GM23338 (cell line): ENCODE measurements around the gene NSMCE1. TPM values are rescaled to one million over a fixed set of nuclear protein-coding genes. Genes with fewer than 3 reads are reported as not detected.

Experiments used
- ATAC-seq: fragments of 200-7000 bp; cut with Tn5 transposase; 3 replicates; pipeline ENCODE4 v1.9.1; 2020
- DNase-seq: peaks from one replicate; pipeline ENCODE4 v3.0.0-alpha.2; 2015; ENCODE audit warnings: low spot score
- H2AFZ ChIP-seq: fragments of 200-600 bp; sonication (generic); 2 replicates; pipeline ENCODE4 v1.8.0; 2016; ENCODE audit warnings: antibody characterized with exemption, mild to moderate bottlenecking, moderate library complexity
- H3F3A ChIP-seq: fragments of 200-600 bp; sonication (generic); replicated peaks from 2 replicates; pipeline ENCODE4 v1.8.0; 2017; ENCODE audit warnings: antibody characterized with exemption, mixed run types, low read depth
- H3K27ac ChIP-seq: fragments of 200-600 bp; sonication (generic); 2 replicates; pipeline ENCODE4 v1.6.1; 2016; ENCODE audit warnings: low read depth
- H3K27me3 ChIP-seq: fragments of 200-600 bp; sonication (generic); 2 replicates; pipeline ENCODE4 v1.8.0; 2016; ENCODE audit warnings: mild to moderate bottlenecking, mixed run types, moderate library complexity; ENCODE audit not compliant: insufficient read depth
- H3K36me3 ChIP-seq: fragments of 200-600 bp; sonication (generic); 2 replicates; pipeline ENCODE4 v1.8.0; 2016; ENCODE audit warnings: mild to moderate bottlenecking; ENCODE audit not compliant: insufficient read depth
- H3K4me1 ChIP-seq: fragments of 200-600 bp; sonication (generic); 2 replicates; pipeline ENCODE4 v1.8.0; 2016; ENCODE audit warnings: mild to moderate bottlenecking, moderate library complexity; ENCODE audit not compliant: insufficient read depth
- H3K4me2 ChIP-seq: fragments of 200-600 bp; sonication (generic); 2 replicates; pipeline ENCODE4 v1.7.1; 2017; ENCODE audit warnings: mixed run types
- H3K4me3 ChIP-seq: fragments of 200-600 bp; sonication (generic); 2 replicates; pipeline ENCODE4 v1.6.1; 2016; ENCODE audit warnings: mixed run types
- H3K79me2 ChIP-seq: fragments of 200-600 bp; sonication (generic); replicated peaks from 2 replicates; pipeline ENCODE4 v1.8.0; 2017; ENCODE audit warnings: mild to moderate bottlenecking; ENCODE audit not compliant: insufficient read depth
- H3K9me2 ChIP-seq: fragments of 200-600 bp; sonication (generic); 2 replicates; pipeline ENCODE4 v1.8.0; 2017; ENCODE audit not compliant: insufficient read depth
- H4K20me1 ChIP-seq: fragments of 200-600 bp; sonication (generic); replicated peaks from 2 replicates; pipeline ENCODE4 v1.8.0; 2017; ENCODE audit warnings: mild to moderate bottlenecking; ENCODE audit not compliant: insufficient read depth
- H3K27ac Mint-ChIP-seq: 2 replicates; pipeline ENCODE4 v1.8.0; 2020; ENCODE audit warnings: inconsistent platforms, mild to moderate bottlenecking, moderate library complexity, mixed read lengths
- H3K27me3 Mint-ChIP-seq: 3 replicates; pipeline ENCODE4 v1.8.0; 2022; ENCODE audit warnings: low read depth, mild to moderate bottlenecking, moderate library complexity, mixed read lengths, inconsistent platforms; ENCODE audit not compliant: insufficient read depth, poor library complexity
- H3K36me3 Mint-ChIP-seq: 3 replicates; pipeline ENCODE4 v1.8.0; 2021; ENCODE audit warnings: low read depth, mild to moderate bottlenecking, inconsistent platforms, moderate library complexity, mixed read lengths
- H3K4me1 Mint-ChIP-seq: 3 replicates; pipeline ENCODE4 v1.8.0; 2020; ENCODE audit warnings: mild to moderate bottlenecking, inconsistent platforms, mixed read lengths
- H3K4me3 Mint-ChIP-seq: 3 replicates; pipeline ENCODE4 v1.8.0; 2021; ENCODE audit warnings: moderate library complexity, mild to moderate bottlenecking, inconsistent platforms, mixed read lengths
- H3K9me3 Mint-ChIP-seq: 3 replicates; pipeline ENCODE4 v1.8.0; 2020; ENCODE audit warnings: moderate library complexity, mild to moderate bottlenecking, inconsistent platforms, mixed read lengths
- CREB1 ChIP-seq: fragments of 250-450 bp; sonication (Bioruptor Pico); IDR thresholded peaks from 2 replicates; pipeline ENCODE4 v1.5.0; 2020; ENCODE audit warnings: low read depth, mild to moderate bottlenecking, moderate library complexity
- ETS1 ChIP-seq: IDR thresholded peaks from 2 replicates; pipeline ENCODE4 v1.6.1; 2016; ENCODE audit warnings: antibody characterized with exemption
- EZH2 ChIP-seq: fragments of 200-600 bp; sonication (generic); IDR thresholded peaks from one replicate; pipeline ENCODE4 v1.8.0; 2017; ENCODE audit warnings: antibody characterized with exemption, mild to moderate bottlenecking, low read depth; ENCODE audit not compliant: unreplicated experiment
- EZH2phosphoT487 ChIP-seq: fragments of 200-600 bp; sonication (generic); IDR thresholded peaks from one replicate; pipeline ENCODE4 v1.8.1; 2018; ENCODE audit warnings: antibody characterized with exemption; ENCODE audit not compliant: unreplicated experiment
- JUNB ChIP-seq: IDR thresholded peaks from one replicate; pipeline ENCODE4 v1.6.1; 2016; ENCODE audit warnings: antibody characterized with exemption; ENCODE audit not compliant: unreplicated experiment
- NANOG ChIP-seq: IDR thresholded peaks from 2 replicates; pipeline ENCODE4 v1.6.1; 2016; ENCODE audit warnings: antibody characterized with exemption, borderline replicate concordance
- POLR2AphosphoS5 ChIP-seq: IDR thresholded peaks from 2 replicates; pipeline ENCODE4 v1.6.1; 2016; ENCODE audit warnings: antibody characterized with exemption, low read depth
- STAT1 ChIP-seq: IDR thresholded peaks from one replicate; pipeline ENCODE4 v1.6.1; 2016; ENCODE audit warnings: antibody characterized with exemption; ENCODE audit not compliant: unreplicated experiment
- ZNF114 ChIP-seq: fragments of 250-450 bp; sonication (Bioruptor Pico); IDR thresholded peaks from 2 replicates; pipeline ENCODE4 v1.5.0; 2020; ENCODE audit warnings: mild to moderate bottlenecking, moderate library complexity
- ZNF331 ChIP-seq: fragments of 250-450 bp; sonication (Bioruptor Pico); IDR thresholded peaks from 2 replicates; pipeline ENCODE4 v1.5.0; 2020; ENCODE audit warnings: low read depth, mild to moderate bottlenecking, moderate library complexity
- ZNF462 ChIP-seq: fragments of 250-450 bp; sonication (Bioruptor Pico); IDR thresholded peaks from 2 replicates; pipeline ENCODE4 v1.5.0; 2020; ENCODE audit warnings: mild to moderate bottlenecking, moderate library complexity
- polyA plus RNA-seq: library from polyadenylated mRNA; unstranded; fragments of >200 nt; fragmentation: Nextera tagmentation; extraction: Ambion mirVana; gene quantifications from 2 replicates; pipeline ENCODE4 v1.2.1, GENCODE V29; 2016
- total RNA-seq: library from RNA; depleted of rRNA; stranded (reverse); fragments of >200 nt; shearing (Covaris generic); gene quantifications from 2 replicates; pipeline ENCODE4 v1.2.3, GENCODE V29; 2014
- TF ChIP-seq, protein P1 (sequence below): IDR thresholded peaks from one replicate; pipeline ENCODE4 v1.6.1; 2018; ENCODE audit warnings: antibody characterized with exemption; ENCODE audit not compliant: unreplicated experiment
- TF ChIP-seq, protein P2 (sequence below), 2 experiments: fragments of 200-600 bp in 1 of 2; sonication (generic) in 1 of 2; conservative IDR thresholded peaks; 2 replicates each; pipeline versions ENCODE4 v1.5.1 to v1.6.1; 2016 to 2017; ENCODE audit warnings: antibody characterized with exemption in 2 of 2, low read depth in 2 of 2, mild to moderate bottlenecking in 2 of 2, moderate library complexity in 1 of 2

The NSMCE1 gene
- total and polyA plus RNA-seq, 2 experiments from 2014 or later = 30.6 to 50.8 TPM

DNA sequence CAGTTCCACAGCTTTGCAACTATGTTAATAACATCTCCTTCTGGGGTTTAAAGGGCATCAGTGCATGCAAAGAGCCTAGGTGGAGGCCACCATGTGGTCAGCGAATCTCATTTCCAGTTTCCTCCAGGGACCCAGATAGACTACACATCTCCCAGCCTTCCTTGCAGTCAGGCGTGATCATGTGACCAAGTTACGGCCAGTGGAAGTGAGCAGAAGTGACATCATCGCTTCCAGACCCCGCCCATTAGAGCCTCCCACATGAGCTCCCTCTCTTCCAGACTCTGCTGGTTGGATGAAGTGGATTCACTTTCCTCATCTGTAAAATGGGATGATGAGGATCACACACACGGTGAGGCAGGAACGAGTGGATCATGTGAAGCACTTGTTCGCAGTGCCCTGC, 92.7 kb downstream of the NSMCE1 start:
- no peaks in the 10 kb centered on the region; the same call in 2 of the 3 replicates for H3K36me3 Mint-ChIP-seq
- Histone ChIP-seq H2AFZ (no peak overlapping the region), H3K27me3 (no peaks in the 10 kb centered on the region), H3K36me3 (no peaks in the 10 kb centered on the region), H3K4me3 (no peak overlapping the region), H3K9me2 (no peaks in the 10 kb centered on the region), H3K27ac (no peak overlapping the region), H4K20me1 (no peaks in the 10 kb centered on the region), H3K79me2 (no peaks in the 10 kb centered on the region), H3F3A (no peaks in the 10 kb centered on the region), H3K4me1 (no peaks in the 10 kb centered on the region), H3K4me2 (no peak overlapping the region)
- H3K4me1 Mint-ChIP-seq = peaks cover 6% of the 10 kb centered on the region; the same call in 1 of the 3 replicates
- ATAC-seq (no peak), DNase-seq (peak; percentile 21)
- H3K27me3 Mint-ChIP-seq = peaks cover 10% of the 10 kb centered on the region
- H3K27ac Mint-ChIP-seq = no peak overlapping the region
- peaks cover 24% of the 10 kb centered on the region for H3K9me3 Mint-ChIP-seq
- no peak for TF ChIP-seq EZH2phosphoT487
- TF ChIP-seq JUNB = no peak
- TF ChIP-seq, protein P1, sequence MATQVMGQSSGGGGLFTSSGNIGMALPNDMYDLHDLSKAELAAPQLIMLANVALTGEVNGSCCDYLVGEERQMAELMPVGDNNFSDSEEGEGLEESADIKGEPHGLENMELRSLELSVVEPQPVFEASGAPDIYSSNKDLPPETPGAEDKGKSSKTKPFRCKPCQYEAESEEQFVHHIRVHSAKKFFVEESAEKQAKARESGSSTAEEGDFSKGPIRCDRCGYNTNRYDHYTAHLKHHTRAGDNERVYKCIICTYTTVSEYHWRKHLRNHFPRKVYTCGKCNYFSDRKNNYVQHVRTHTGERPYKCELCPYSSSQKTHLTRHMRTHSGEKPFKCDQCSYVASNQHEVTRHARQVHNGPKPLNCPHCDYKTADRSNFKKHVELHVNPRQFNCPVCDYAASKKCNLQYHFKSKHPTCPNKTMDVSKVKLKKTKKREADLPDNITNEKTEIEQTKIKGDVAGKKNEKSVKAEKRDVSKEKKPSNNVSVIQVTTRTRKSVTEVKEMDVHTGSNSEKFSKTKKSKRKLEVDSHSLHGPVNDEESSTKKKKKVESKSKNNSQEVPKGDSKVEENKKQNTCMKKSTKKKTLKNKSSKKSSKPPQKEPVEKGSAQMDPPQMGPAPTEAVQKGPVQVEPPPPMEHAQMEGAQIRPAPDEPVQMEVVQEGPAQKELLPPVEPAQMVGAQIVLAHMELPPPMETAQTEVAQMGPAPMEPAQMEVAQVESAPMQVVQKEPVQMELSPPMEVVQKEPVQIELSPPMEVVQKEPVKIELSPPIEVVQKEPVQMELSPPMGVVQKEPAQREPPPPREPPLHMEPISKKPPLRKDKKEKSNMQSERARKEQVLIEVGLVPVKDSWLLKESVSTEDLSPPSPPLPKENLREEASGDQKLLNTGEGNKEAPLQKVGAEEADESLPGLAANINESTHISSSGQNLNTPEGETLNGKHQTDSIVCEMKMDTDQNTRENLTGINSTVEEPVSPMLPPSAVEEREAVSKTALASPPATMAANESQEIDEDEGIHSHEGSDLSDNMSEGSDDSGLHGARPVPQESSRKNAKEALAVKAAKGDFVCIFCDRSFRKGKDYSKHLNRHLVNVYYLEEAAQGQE = no peak
- TF ChIP-seq ETS1 = no peak
- TF ChIP-seq EZH2 = no peak
- no peak for TF ChIP-seq ZNF462
- no peak for TF ChIP-seq ZNF331 (CRISPR knock-in tag)
- no peak for TF ChIP-seq NANOG
- no peak for TF ChIP-seq ZNF114 (CRISPR knock-in tag)
- no peak for TF ChIP-seq STAT1
- no peak for TF ChIP-seq POLR2AphosphoS5
- TF ChIP-seq, protein P2, sequence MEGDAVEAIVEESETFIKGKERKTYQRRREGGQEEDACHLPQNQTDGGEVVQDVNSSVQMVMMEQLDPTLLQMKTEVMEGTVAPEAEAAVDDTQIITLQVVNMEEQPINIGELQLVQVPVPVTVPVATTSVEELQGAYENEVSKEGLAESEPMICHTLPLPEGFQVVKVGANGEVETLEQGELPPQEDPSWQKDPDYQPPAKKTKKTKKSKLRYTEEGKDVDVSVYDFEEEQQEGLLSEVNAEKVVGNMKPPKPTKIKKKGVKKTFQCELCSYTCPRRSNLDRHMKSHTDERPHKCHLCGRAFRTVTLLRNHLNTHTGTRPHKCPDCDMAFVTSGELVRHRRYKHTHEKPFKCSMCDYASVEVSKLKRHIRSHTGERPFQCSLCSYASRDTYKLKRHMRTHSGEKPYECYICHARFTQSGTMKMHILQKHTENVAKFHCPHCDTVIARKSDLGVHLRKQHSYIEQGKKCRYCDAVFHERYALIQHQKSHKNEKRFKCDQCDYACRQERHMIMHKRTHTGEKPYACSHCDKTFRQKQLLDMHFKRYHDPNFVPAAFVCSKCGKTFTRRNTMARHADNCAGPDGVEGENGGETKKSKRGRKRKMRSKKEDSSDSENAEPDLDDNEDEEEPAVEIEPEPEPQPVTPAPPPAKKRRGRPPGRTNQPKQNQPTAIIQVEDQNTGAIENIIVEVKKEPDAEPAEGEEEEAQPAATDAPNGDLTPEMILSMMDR (conservative IDR thresholded peaks at IDR 0.05; ENCODE audit: low read depth in 2 of 2) = no peak
- TF ChIP-seq CREB1 = no peak
- H3K4me3 Mint-ChIP-seq = no peak overlapping the region
